ENCODE measurements around the gene ZNF441.
A peak's percentile ranks its signal among the peaks of the same experiment; 100 is the strongest.

GRCh38 chr19:11797491-11797890 lies 30.7 kb downstream of the ZNF441 start:
- no peak for TF ChIP-seq EZH2 (IDR thresholded peaks at IDR 0.05; ENCODE audit: borderline replicate concordance, control insufficient read depth, low read depth, low read length)
- TF ChIP-seq CTCF (IDR thresholded peaks at IDR 0.05 in 2 of 3, conservative IDR thresholded peaks at IDR 0.05 in 1 of 3; ENCODE audit: control insufficient read depth in 2 of 3, extremely low read depth in 1 of 3, insufficient read depth in 1 of 3, low read depth in 3 of 3, low read length in 3 of 3): peak; percentile 84 to 90 (median 86); a peak in 5 of 6 replicates
- TF ChIP-seq ZNF592 (IDR thresholded peaks at IDR 0.05): no peak
- TF ChIP-seq YY1 (IDR thresholded peaks at IDR 0.05; ENCODE audit: low read depth, low read length): no peak
- no peak for TF ChIP-seq SIN3A (IDR thresholded peaks at IDR 0.05; ENCODE audit: low read depth, low read length)
- TF ChIP-seq SPI1 (IDR thresholded peaks at IDR 0.05; ENCODE audit: borderline replicate concordance, insufficient read depth, low read depth, low read length): no peak
- no peak for TF ChIP-seq SIX5 (IDR thresholded peaks at IDR 0.05; ENCODE audit: low read depth, low read length, severe bottlenecking)
